Nephron progenitor cell (in vitro differentiated cells): ENCODE data around the gene TMEM187.

Source experiments
- DNase-seq: peaks from one replicate; pipeline ENCODE4 v3.0.0; 2021
- H3K27ac Mint-ChIP-seq: 2 replicates; pipeline ENCODE4 v1.8.0; 2021; ENCODE audit warnings: mild to moderate bottlenecking, moderate library complexity, mixed read lengths
- H3K27me3 Mint-ChIP-seq: 2 replicates; pipeline ENCODE4 v1.8.0; 2021; ENCODE audit warnings: mild to moderate bottlenecking, low read depth, mixed read lengths; ENCODE audit not compliant: poor library complexity
- H3K36me3 Mint-ChIP-seq: 2 replicates; pipeline ENCODE4 v1.8.0; 2021; ENCODE audit warnings: low read depth, mixed read lengths
- H3K4me1 Mint-ChIP-seq: 2 replicates; pipeline ENCODE4 v1.8.0; 2021; ENCODE audit warnings: mixed read lengths
- H3K4me3 Mint-ChIP-seq: 2 replicates; pipeline ENCODE4 v1.8.0; 2021; ENCODE audit warnings: mild to moderate bottlenecking, moderate library complexity, mixed read lengths
- H3K9me3 Mint-ChIP-seq: 2 replicates; pipeline ENCODE4 v1.8.0; 2021; ENCODE audit warnings: mild to moderate bottlenecking, moderate library complexity, mixed read lengths
- TF ChIP-seq, protein P1 (sequence below): fragments of 200-600 bp; sonication (generic); IDR thresholded peaks from 2 replicates; pipeline ENCODE4 v1.5.0; 2021; ENCODE audit warnings: antibody characterized with exemption

Gene TMEM187

GRCh38 chrX:153929576-153929975 is 43.0 kb upstream of the TMEM187 start:
- DNase-seq, result no peak
- Mint-ChIP-seq H3K4me1 (peaks cover 30% of the 10 kb centered on the region), H3K4me3 (no peak overlapping the region), H3K27me3 (peaks cover 3% of the 10 kb centered on the region), H3K9me3 (peaks cover 58% of the 10 kb centered on the region), H3K36me3 (peaks cover 18% of the 10 kb centered on the region), H3K27ac (no peak overlapping the region)
- TF ChIP-seq, protein P1, sequence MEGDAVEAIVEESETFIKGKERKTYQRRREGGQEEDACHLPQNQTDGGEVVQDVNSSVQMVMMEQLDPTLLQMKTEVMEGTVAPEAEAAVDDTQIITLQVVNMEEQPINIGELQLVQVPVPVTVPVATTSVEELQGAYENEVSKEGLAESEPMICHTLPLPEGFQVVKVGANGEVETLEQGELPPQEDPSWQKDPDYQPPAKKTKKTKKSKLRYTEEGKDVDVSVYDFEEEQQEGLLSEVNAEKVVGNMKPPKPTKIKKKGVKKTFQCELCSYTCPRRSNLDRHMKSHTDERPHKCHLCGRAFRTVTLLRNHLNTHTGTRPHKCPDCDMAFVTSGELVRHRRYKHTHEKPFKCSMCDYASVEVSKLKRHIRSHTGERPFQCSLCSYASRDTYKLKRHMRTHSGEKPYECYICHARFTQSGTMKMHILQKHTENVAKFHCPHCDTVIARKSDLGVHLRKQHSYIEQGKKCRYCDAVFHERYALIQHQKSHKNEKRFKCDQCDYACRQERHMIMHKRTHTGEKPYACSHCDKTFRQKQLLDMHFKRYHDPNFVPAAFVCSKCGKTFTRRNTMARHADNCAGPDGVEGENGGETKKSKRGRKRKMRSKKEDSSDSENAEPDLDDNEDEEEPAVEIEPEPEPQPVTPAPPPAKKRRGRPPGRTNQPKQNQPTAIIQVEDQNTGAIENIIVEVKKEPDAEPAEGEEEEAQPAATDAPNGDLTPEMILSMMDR, result no peak

DNA sequence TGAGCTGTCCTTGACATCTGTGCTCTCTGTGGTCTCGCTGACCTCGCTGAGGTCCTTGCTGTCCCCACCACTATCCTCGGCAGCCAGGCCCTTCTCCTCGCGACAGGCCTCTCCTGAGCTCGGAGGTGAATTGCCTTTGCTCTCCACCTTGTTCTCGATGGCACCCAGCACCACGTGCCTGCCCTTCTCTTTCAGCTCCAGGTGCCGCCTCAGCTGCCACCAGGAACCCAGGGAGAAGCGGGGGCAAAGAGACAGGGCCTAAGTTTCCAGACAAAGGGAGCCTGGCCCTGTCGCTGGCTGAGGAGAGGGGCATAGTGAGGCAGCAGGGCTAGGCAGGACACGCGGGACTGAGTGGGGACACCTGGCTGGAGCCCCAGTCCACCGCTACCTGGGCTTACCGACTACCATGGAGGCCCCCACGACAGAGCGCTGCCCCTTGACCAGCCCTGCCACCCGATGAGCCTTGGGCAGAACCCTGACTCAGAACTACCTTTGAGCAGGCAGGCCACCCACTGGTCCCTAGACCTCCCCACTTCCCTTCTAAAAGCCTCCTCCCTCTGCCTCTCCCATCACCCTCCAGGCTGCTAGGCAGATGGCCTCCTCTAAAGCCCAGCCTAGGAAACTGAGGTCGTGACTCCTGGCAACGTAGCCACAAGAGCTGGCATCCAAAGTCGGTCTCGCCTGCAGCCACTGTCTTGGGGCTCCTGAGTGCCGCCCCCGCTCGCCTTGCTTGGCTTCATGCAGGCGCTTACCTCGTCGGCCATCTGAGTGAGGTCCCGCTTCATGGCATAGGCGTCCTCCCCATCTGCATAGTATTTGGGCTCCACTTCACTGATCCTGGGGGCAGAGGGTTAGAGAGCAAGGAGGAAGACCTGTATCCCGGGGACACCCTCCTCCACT is 42.3 kb upstream of the TMEM187 start:
- H3K27ac Mint-ChIP-seq, result no peak overlapping the region
- H3K9me3 Mint-ChIP-seq, result peaks cover 51% of the 10 kb centered on the region
- DNase-seq, result no peak
- peaks cover 18% of the 10 kb centered on the region for H3K36me3 Mint-ChIP-seq
- TF ChIP-seq, protein P1, result no peak
- no peak overlapping the region for H3K4me3 Mint-ChIP-seq
- H3K27me3 Mint-ChIP-seq, result peaks cover 3% of the 10 kb centered on the region
- H3K4me1 Mint-ChIP-seq, result peaks cover 24% of the 10 kb centered on the region

DNA sequence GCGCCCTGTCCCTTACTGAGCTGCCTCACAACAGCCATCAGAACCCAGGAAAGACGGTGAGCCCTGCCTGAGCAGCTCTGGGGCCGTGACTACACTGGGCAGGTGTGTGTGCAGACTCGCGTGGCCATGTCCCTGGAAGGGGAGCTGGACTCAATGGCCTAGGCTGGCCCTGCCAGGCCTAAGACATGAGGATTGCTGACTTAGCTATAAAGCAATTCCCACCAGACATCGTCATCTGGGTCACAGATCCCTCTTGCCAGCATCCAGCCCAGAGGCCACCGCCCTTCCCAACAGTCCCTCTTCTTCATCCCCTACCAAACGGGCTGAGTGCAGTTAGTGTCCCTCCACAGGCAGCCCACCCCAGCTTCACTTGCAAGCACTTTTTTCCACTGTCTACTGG is 41.4 kb upstream of the TMEM187 start:
- peaks cover 18% of the 10 kb centered on the region for H3K36me3 Mint-ChIP-seq
- H3K27ac Mint-ChIP-seq, result peak overlapping the region; percentile 91
- peaks cover 3% of the 10 kb centered on the region for H3K27me3 Mint-ChIP-seq
- H3K4me3 Mint-ChIP-seq, result no peak overlapping the region
- TF ChIP-seq, protein P1, result no peak
- DNase-seq, result no peak
- peaks cover 51% of the 10 kb centered on the region for H3K9me3 Mint-ChIP-seq
- peaks cover 19% of the 10 kb centered on the region for H3K4me1 Mint-ChIP-seq

GRCh38 chrX:153931748-153932147 is 40.8 kb upstream of the TMEM187 start:
- TF ChIP-seq, protein P1, result no peak
- Mint-ChIP-seq H3K4me1 (peaks cover 23% of the 10 kb centered on the region), H3K4me3 (no peak overlapping the region), H3K36me3 (peaks cover 18% of the 10 kb centered on the region), H3K27me3 (no peaks in the 10 kb centered on the region), H3K9me3 (peaks cover 55% of the 10 kb centered on the region), H3K27ac (no peak overlapping the region)
- DNase-seq, result no peak

- Mint-ChIP-seq H3K4me1 (peaks cover 23% of the 10 kb centered on the region), H3K27ac (no peak overlapping the region), H3K27me3 (peaks cover 2% of the 10 kb centered on the region), H3K9me3 (peaks cover 50% of the 10 kb centered on the region), H3K36me3 (peaks cover 18% of the 10 kb centered on the region), H3K4me3 (no peak overlapping the region)
- TF ChIP-seq, protein P1, result no peak
- DNase-seq, result no peak
These were observed 40.2 kb upstream of the TMEM187 start for GRCh38 chrX:153932220-153932915.
